Glomerular visceral epithelial cell (primary cell): Measurements from ENCODE around the gene SKIDA1.

Experiments
- DNase-seq: peaks from one replicate; pipeline ENCODE4 v3.0.0-alpha.2; 2016; ENCODE audit errors: extremely low spot score

The SKIDA1 gene

DNA sequence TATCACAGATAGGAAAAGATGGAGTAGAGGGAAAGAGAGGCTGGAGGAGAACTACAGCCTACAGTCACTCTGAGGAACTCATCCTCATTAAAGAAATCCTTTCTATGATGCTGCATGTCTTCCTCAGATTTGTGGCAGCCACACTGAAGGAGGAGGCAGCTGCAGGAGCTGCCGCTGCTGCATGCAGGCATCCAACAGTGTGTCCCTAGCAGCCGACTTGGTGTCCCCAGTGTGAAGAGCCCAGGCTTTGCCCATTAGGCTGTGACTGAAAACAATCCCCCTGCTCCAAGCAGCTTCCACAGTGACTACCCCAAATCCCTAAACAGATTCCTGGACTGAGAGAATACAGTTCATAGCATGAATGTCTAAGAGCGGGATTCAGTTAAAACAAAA, 23.1 kb downstream of the SKIDA1 start:
- DNase-seq = no peak

DNA sequence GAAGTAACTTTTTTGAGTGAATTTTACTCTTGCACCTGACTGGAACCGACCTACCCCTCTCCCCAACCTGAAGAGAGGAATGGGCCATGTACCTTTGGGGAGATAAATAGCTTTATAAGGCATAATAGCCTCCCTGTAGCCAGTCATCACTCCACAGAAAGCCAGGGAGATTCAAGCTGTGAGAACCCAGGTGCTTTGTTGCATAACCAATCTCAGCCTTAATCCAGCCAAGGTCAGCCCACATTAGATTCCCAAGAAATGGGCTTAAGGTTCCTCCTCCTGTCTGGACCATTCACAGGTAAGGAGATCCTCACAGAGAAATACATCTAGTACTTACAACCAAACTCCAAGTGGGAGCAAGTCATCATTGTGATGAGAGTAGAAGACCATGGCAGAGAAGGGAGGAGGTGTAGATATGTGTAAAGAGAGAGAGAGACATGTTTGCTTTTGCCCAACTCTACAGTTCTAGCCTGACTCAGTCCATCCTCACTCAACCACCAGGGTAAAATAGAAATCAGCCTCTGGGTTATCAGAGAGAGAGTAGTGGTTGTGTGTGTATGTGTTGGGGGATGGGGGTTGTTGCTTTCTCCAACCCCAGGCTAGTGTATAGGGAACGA, 23.6 kb downstream of the SKIDA1 start:
- no peak for DNase-seq

DNA sequence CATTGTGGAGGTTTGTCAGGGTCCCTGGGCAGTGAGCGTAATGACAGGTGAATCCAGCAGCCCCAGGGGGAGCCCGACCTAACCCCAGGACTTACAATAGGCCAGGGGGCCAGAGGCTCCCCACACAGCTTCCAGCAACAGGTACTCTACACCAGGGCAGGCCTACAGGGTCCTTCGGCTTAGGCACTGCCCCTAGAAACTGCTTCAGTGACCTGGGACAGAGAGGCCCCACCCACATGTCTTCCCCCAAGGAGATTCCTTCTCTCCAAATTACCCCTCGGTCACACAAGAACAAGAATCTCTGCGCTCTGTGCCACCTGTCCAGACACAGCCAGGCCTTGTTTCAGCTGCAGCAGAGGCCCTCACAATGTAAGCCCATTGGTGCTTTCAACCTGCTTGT, 24.4 kb downstream of the SKIDA1 start:
- DNase-seq = no peak

DNA sequence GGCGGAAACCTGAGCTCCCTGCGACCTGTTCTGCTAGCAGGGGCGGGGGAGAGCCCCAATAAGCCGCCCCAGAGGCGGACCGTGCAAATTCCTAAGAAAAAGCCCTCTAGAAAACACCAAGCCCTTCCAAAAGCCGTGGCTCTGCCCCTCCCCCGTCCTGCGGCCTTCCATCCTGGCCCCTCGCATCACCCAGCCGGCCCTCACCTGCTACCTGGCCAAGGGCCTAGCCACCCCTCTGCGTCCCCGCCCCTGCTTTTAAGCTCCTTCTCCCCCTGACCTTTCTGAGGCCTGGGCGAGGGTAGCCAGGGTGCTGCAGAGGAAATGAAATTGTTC, 24.9 kb downstream of the SKIDA1 start:
- no peak for DNase-seq

DNA sequence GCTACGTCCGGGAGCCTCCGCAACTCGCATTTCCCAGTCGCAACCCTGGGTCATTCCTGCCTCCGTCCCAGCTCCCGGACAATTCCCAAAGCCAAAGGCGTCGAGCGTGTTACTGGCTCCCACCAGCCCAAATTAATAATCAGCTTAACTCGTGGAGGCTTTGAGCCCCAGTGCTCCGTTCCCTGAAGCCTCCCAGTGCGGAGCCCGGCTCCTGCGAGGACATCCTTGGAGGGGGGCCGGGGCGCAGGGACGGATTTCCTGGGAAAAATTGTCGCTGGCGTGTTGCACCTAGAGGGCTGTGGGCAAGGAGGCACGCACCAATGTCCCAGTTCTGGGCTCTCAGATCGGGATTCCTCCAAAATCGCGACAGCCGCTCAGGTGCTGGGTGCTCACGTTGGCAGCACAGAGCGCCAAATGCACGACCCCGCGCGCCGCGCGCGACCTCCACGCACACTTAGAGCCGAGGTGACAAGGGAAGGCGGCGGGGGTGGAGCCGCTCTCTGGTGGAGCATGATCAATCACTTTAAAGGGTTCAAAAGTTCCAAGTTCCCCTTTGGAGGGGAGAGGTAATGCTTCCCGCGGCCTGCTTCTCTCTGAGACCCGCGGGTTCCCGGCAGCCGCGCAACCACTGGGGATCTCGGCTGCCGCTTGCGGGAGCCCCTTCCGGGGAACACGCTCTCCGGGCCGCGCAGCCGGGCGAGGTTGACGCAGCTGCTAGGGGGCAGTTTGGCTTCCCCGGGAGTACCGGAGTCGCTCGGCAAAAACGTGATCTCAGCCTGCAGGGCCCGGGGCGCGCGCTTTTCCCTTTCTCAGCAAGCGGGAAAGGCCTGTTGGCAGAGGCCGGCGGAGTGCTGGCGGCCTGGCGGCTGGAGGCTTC, 25.5 kb downstream of the SKIDA1 start:
- no peak for DNase-seq

DNA sequence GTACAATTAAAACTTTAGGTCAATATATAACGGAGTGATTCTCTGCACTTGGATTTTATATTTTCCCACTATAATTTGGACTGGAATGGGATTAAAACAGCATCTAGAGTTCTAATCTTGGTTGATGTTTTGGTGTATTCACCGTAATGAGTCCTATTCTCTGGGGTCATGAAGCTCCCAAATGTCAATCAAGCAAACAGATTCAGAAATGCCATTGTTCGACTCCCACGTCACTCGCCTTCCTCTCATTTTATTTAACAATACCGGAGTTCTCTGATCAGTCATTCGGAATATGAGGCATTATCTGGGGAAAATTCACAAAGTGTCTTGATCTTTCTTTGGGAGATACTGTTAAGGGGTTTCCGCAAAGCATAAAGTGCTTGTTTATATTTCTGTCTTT, 26.5 kb downstream of the SKIDA1 start:
- no peak for DNase-seq

DNA sequence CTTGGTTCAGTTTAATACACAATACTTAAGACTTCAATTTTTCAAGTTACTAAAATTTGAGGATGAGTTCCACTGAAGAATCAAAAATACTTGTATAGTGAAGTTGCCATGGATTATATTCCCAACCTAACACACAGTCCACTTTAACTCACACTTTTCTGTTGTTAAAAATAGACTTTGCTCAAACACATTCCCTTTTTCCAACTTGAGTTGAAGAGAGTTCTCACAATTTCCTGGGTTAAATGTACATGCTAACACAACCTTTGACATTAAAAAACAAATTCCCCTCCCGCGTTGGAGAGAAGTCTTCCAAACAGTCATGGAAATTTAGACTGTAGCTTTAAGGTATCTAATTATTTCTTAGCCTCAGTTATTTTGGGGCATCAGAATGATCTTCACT, 27.1 kb downstream of the SKIDA1 start:
- no peak for DNase-seq

DNA sequence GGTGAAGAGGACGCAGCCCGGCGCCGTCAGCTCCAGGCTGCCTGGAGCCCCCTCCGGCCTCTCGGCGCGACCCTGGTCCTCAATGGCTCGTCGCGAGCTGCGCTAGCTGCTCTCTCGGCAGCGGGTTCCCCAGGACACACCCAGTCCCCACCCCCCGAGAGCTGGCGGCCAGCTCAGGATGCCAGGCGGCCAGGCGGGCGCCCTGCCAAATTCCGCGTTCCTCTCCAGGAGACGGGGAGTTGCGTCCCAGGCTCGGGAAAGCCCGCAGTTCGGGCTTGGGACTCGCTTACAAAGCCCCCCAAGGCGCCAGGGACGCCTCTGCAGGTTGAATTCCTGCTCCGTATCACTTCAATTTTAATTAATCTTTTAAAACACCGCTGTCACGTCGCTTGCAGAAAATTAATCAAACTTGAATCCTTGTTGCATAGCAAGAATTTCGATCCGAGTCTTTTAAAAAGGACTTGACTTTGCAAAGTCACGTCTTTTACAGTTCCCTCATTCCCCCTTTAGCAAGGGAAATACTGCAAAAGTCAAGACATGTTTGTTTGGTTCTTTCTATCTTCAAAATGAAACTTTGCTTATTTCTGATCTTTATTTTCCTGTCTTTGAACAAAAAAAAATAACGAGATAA, 28.2 kb downstream of the SKIDA1 start:
- DNase-seq = peak; percentile 92

DNA sequence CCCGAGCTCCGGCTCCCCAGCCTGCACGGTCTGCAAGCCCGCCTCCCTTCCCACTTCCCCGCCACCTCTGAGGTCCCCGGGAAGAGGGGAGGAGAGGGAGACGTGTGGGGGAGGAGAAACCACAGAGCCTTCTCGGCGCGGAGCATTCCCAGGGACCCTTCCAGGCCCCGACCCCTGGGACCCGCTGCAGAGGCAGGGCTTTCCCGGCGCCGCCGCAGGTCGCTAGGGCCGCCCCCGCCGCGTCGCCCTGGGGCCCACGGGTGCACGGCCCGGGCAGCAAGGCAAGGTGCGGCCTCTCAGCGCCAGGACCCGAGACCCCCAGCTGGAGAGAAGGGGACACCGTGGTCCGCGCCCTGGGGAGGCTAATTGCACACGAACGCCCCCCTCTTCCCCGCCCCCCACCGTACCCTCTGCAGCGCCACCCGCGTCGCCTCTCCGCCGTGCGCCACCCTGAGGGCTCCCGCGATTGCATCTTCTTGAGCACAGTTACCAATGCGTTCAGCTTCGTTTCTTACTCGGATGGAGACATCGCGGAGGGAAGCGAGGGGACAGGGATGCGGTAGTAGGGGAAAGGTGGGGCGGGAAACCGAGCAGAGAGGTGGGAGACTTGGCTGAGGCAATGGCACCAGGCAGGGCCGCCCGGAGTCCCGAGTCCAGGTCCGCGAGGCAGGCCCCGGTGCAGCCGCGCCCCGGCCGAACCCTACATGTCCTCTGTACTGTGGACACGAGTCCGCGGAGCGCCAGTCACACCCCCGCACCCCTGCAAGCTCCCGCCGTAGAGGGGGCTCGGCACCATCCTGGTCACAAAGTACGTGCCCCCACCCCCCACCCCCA, 28.9 kb downstream of the SKIDA1 start:
- peak; percentile 45 for DNase-seq

DNA sequence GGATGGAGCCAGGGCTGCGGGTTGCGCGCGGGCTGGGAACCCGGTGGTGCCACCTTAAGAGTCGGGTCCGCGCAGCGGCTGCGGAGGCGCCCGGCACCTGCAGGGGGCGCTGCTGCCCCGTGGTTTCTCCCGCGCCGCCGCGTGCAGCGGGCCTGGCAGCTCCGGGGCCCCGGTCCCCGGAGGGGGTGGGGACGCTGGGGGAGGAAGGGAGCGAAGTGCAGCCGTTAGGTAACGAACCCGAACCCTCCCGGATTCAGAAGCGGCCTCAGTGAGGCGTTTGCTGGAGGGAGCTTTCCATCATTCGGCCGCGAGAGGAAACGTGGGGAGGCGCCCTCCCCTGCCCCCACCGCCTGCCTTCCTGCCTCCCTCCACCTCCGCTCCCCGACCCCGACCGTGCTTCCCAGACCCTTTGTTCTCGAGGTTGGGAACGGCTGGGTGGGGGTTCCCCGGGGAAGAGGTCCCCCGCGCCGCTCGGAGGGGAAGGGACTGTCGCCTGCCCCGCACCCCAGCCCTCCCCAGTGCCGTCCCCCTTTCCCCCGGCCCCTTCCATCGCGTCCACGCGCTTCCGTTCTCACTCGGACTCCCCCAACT, 29.6 kb downstream of the SKIDA1 start:
- peak; percentile 81 for DNase-seq

DNA sequence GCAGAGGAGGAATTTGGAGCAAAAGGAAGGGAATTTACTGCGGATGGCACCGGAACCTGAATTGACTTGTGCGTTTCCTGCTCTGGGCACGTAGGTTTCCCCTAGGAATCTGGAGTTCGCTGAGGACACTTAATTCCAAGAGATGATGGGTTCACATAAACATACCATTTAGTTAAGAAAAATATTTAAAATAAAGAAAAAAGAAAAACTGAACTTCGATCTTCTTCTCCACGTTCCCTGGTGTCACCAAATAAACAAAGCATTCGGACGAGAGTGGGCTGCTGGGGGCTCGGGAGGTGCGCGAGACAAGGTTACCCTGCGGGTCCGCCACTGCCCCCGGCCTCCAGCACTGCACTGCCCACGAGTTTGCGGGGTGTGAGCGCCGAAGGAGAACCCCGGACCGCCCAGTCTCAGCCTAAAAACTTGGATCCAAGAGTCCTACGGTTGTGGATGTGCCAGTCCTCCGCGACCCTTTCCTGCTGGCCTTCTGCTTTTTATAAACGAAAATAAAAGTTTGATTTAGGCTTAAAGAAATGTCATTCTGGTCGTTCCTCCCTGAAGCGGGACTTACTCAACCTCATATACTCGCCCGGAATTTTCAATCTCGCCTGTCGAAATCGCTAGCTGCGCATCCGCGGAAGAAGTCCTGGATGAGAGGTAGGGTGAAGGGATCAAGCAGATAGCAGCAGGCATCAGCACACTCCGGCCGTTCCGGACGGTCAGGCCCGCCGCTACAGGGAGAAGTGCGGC, 30.3 kb downstream of the SKIDA1 start:
- no peak for DNase-seq

DNA sequence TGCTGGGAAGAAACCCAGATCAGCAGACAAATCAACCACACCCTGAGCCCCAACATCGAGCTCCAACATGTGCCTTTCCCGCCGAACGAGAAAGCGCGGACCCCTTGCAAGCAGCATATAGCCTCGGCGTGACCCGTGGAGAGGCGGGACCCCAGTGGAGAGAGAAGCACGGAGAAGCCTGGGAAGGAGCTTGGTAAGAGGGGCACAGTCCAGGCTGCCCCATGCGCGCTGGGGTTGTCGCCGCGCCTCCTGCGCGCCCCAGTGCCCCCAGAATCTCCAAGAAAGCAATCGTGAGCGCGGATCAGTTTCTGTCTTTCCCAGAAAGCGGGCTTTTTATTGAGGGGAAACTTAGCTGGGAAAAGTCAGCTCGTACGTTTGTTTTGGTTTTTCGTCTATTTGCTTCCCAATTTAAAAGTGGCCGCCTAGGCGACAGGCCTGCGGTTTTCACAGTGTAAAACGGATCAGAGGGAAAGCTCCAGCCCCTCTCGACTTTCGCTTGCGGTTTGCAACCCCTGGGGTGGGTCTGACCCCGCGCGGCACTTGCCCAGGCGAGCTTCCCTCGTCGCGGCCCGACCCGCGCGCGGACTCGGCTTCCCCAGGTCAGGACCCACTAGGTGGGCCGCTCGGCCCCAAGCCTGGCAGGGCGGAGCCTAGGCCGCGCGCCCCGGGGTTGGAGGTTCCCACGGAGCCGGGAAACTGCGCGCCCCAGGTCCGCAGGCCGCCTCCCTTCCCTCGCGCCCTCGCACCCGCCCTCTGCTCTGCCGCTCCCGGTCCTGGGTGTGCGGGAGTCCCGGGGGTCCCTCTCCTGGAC, 31.1 kb downstream of the SKIDA1 start:
- DNase-seq = no peak

DNA sequence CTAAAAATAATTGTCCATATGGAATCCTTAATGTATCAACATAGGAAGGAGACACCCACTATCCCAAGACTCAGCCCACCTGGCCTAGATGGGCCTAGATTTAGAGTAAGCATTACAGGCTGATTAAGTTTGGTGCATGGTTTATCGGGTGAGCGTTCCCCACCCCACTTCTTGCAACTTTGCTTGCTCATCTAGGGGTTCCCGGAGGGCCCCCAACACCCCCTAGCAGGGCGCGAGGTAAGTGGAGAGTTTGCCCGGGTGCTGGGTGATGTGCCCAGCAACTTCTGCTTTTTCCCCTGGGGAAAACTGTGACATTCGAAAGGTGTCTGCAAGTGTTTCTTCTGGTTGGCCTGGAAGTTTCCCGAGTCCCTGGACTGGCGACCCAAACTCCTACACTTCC, 31.7 kb downstream of the SKIDA1 start:
- no peak for DNase-seq

DNA sequence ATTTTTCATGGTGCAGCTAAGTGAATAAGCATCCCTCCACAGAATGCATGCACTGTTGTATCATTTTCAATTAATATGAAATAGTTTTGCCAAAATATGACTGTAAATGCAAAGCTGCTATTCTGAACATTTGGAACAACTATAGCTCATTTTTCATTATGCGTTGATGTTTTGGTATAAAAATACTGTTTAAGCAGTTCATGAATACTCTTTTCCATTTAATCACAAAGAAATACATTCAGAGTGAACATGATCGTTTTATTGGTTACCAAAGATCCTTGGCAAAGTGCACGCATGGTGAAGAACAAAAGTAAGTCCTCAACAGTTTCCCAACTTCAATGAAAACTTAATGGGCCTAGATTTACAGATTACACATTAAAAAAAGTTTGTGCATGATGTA, 33.1 kb downstream of the SKIDA1 start:
- DNase-seq = no peak

DNA sequence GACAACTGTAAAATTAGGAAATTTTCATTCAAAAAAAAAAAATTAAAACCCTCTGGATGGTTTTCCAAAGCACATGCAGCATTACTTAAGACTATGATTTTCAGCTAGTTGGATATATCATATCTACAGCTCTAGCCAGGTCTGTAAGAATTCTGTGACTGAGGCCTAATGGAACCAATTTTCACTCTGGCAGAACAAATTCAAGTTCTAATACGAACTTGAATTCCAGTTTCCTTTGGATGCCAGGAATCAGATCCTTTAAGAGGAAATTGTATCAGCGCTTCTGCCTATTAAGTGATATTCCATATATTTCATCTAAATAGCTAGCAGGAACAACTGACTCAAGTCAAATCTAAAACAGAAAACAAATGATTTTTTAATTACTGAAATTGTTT, 34.8 kb downstream of the SKIDA1 start:
- no peak for DNase-seq

DNA sequence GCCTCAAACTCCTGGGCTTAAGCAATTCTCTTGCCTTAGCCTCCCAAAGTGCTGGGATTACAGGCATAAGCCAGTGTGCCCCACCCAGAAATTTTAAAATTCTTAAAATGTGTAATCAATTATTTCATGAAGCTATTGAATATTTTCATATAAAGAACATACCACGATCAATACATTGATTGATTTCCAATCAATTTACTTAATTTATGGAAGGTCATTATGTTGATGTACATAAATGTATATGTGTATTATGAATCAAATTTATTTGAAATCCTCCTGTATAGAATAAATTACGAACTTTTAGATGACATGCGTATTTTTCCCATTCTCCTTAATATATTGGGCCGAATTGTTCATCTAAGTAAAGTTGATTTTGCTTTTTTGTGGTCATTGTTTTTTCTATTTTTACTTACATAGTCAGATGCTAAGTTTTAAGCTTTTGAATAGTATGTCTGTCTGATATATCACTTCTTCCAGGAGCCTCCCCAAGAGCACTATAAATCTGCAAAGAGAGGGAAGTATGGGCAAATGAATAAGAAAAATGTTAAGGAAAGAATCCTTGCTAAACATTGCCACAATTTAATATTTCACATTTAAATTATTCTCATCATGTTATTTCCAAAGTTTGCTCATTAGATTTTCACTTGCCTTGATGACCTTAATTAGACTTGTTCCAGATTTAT, 35.3 kb downstream of the SKIDA1 start:
- DNase-seq = no peak

DNA sequence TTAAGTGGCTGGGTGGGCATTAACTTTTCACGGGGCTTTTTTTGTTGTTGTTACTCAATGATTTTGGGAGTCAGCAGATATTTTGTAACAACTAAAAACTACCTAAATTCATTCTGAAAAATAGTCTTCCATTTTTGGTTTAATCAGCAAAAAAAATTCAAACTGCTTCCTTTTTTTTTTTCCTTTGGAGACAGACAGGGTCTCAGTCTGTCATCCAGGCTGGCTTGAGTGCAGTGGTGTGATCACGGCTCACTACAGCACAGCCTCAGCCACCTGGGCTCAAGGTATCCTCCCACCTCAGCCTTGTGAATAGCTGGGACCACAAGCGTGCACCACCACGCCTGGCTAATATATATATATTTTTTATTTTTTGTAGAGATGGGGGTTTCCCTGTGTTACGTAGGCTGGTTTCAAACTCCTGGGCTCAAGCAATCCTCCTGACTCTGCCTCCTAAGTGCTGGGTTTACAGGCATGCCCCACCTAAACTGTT, 36.5 kb downstream of the SKIDA1 start:
- DNase-seq = no peak

DNA sequence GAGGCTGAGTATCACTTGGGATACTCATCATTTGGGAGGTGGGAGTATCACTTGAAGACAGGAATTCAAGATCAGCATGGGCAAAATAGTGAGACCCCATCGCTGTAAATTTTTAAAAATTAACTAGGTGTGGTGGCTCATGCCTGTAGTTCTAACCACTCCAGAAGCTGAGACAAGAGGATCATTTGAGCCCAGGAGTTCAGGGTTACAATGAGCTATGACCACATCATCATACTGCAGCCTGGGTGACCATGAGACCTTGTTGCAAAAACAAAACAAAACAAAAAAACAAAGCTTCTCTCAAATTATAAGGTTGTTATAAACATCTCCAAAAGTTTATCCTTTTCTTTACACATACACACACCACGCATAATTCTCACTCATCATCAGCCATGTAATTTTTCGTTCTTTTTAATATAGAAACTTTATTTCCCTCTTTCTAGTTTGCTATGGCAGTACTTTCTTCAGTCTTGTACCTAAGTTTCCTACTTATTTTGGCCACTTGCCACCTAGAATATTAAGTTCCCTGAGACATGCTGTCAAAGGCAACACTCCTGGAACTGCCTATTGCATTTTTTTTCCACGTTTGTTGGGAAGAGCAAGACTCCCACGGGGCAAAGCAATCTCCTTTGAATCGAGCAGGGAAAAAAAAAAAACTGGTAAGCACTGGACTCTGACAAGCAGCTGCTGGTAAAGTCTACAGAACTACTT, 37.1 kb downstream of the SKIDA1 start:
- no peak for DNase-seq
